K562 (cell line): ENCODE measurements around the gene ZSCAN2. TPM values are rescaled to one million over a fixed set of nuclear protein-coding genes. Genes with fewer than 3 reads are reported as not detected.

Source experiments
- ARID4B ChIP-seq: sonication (generic); formaldehyde crosslinking; IDR thresholded peaks from 2 replicates; pipeline ENCODE4 v1.8.0; 2022; ENCODE audit warnings: mild to moderate bottlenecking, missing genetic modification reagents
- CBFA2T3 ChIP-seq: fragments of 450-650 bp; IDR thresholded peaks from 2 replicates; pipeline ENCODE4 v1.6.1; 2017
- CREM ChIP-seq: IDR thresholded peaks from 2 replicates; pipeline ENCODE4 v1.6.1; 2014; ENCODE audit warnings: antibody characterized with exemption, low read depth
- CXXC5 ChIP-seq: fragments of 250-450 bp; sonication (Bioruptor Pico); IDR thresholded peaks from 2 replicates; pipeline ENCODE4 v1.8.0; 2022; ENCODE audit warnings: inconsistent platforms, mild to moderate bottlenecking, moderate library complexity
- EP400 ChIP-seq: fragments of 450-650 bp; IDR thresholded peaks from 2 replicates; pipeline ENCODE4 v1.6.1; 2017; ENCODE audit warnings: antibody characterized with exemption, mild to moderate bottlenecking, moderate library complexity
- FOSL1 ChIP-seq: fragments of 200-800 bp; sonication (Bioruptor generic); conservative IDR thresholded peaks from 2 replicates; pipeline ENCODE4 v1.6.1; 2016; ENCODE audit warnings: missing genetic modification characterization, missing compliant biosample characterization
- FOXA3 ChIP-seq, 2 experiments: fragments of 450-650 bp in 1 of 2; sonication (generic) in 1 of 2; formaldehyde crosslinking; IDR thresholded peaks in 1 of 2; conservative IDR thresholded peaks in 1 of 2; 2 replicates each; pipeline versions ENCODE4 v1.4.0 to v1.8.0; 2020 to 2022; ENCODE audit warnings: mild to moderate bottlenecking in 2 of 2, missing genetic modification reagents in 1 of 2
- FOXP1 ChIP-seq: sonication (generic); formaldehyde crosslinking; IDR thresholded peaks from 2 replicates; pipeline ENCODE4 v1.8.0; 2022; ENCODE audit warnings: mild to moderate bottlenecking, missing genetic modification reagents
- HDAC1 ChIP-seq, 2 experiments: fragments of 450-650 bp; IDR thresholded peaks; 2 replicates each; pipeline ENCODE4 v1.6.1; 2016 to 2017; ENCODE audit warnings: inconsistent platforms in 1 of 2, mild to moderate bottlenecking in 1 of 2, moderate library complexity in 1 of 2
- KLF1 ChIP-seq: fragments of 450-650 bp; IDR thresholded peaks from 2 replicates; pipeline ENCODE4 v1.6.1; 2016; ENCODE audit warnings: missing genetic modification characterization, missing compliant biosample characterization
- KLF13 ChIP-seq: fragments of 450-650 bp; IDR thresholded peaks from 2 replicates; pipeline ENCODE4 v1.6.1; 2016; ENCODE audit warnings: missing genetic modification characterization, low read depth, mild to moderate bottlenecking, missing compliant biosample characterization, moderate library complexity, borderline replicate concordance
- MAX ChIP-seq: sonication (generic); formaldehyde crosslinking; IDR thresholded peaks from 2 replicates; pipeline ENCODE4 v1.9.0; 2022; ENCODE audit warnings: mild to moderate bottlenecking, missing genetic modification reagents
- PTTG1 ChIP-seq: fragments of 450-650 bp; IDR thresholded peaks from 2 replicates; pipeline ENCODE4 v1.6.1; 2016; ENCODE audit warnings: low read depth, mild to moderate bottlenecking, missing genetic modification characterization, missing compliant biosample characterization
- SAP30 ChIP-seq: fragments of 200-600 bp; sonication (generic); IDR thresholded peaks from 2 replicates; pipeline ENCODE4 v1.6.1; 2012; ENCODE audit warnings: borderline replicate concordance, low read depth, mild to moderate bottlenecking, moderate library complexity, low read length, control low read depth, inconsistent platforms; ENCODE audit not compliant: insufficient read depth, poor library complexity, severe bottlenecking
- SOX6 ChIP-seq: fragments of 450-650 bp; IDR thresholded peaks from 2 replicates; pipeline ENCODE4 v1.6.1; 2014; ENCODE audit warnings: mild to moderate bottlenecking
- SREBF1 ChIP-seq: fragments of 150-350 bp; IDR thresholded peaks from 2 replicates; pipeline ENCODE4 v1.6.1; 2014; ENCODE audit warnings: antibody characterized with exemption, low read depth, low read length, borderline replicate concordance
- USF1 ChIP-seq: sonication (generic); formaldehyde crosslinking; IDR thresholded peaks from 2 replicates; pipeline ENCODE4 v1.9.0; 2022; ENCODE audit warnings: mild to moderate bottlenecking, missing genetic modification reagents
- XRCC4 ChIP-seq: IDR thresholded peaks from one replicate; pipeline ENCODE4 v1.6.1; 2011; ENCODE audit not compliant: insufficient read depth, insufficient read length; ENCODE audit errors: extremely low read depth
- ZNF23 ChIP-seq: fragments of 250-450 bp; sonication (Bioruptor Pico); IDR thresholded peaks from 2 replicates; pipeline ENCODE4 v1.4.0; 2020; ENCODE audit warnings: mild to moderate bottlenecking
- ZNF511 ChIP-seq: sonication (generic); formaldehyde crosslinking; IDR thresholded peaks from 2 replicates; pipeline ENCODE4 v1.8.0; 2022; ENCODE audit warnings: mild to moderate bottlenecking, missing genetic modification reagents
- ZNF644 ChIP-seq: fragments of 200-800 bp; sonication (Bioruptor generic); IDR thresholded peaks from 2 replicates; pipeline ENCODE4 v1.6.1; 2016; ENCODE audit warnings: low read depth, missing genetic modification characterization, missing compliant biosample characterization
- polyA plus RNA-seq, 8 experiments: library from polyadenylated mRNA; depleted of rRNA in 4 of 8; stranded (reverse) in 5 of 8; unstranded in 3 of 8; fragments of >200 nt; fragmentation: Nextera tagmentation in 2 of 8; fragmentation: Illumina TruSeq in 1 of 8; extraction: Ambion mirVana in 2 of 8; extraction: Trizol in 1 of 8; gene quantifications; 2 replicates each; pipeline versions ENCODE4 v1.2.1 to v1.2.3, GENCODE V29; 2011 to 2014; ENCODE audit warnings: inconsistent platforms in 1 of 8, missing spikeins in 1 of 8
- total RNA-seq, 7 experiments: library from RNA; depleted of rRNA in 6 of 7; stranded (reverse); fragments of >200 nt in 6 of 7; fragmentation: Illumina TruSeq in 2 of 7; extraction: Trizol in 2 of 7; gene quantifications; 2 replicates each; pipeline versions ENCODE4 v1.2.1 to v1.2.3, GENCODE V29; 2011 to 2021; ENCODE audit warnings: low replicate concordance in 1 of 7
- TF ChIP-seq, protein P1 (sequence below): sonication (generic); formaldehyde crosslinking; IDR thresholded peaks from 2 replicates; pipeline ENCODE4 v1.5.0; 2020; ENCODE audit warnings: missing genetic modification reagents

ZSCAN2 gene
- total and polyA plus RNA-seq, 9 of the 15 experiments (the other 6 are each of a cell fraction or from before 2014, with no cell fraction given) = 1.7 to 14.2 (median 6.6) TPM

GRCh38 chr15:84600331-84600686, 500 bp upstream of the ZSCAN2 start (continued):
- TF ChIP-seq ZNF644 (tag) = peak; percentile 41; the same call in 1 of the 2 replicates
- peak; percentile 38 for TF ChIP-seq CXXC5 (CRISPR knock-in tag)
- no peak for TF ChIP-seq SREBF1
- TF ChIP-seq EP400 = peak; percentile 66
- TF ChIP-seq FOSL1 (tag) = no peak
- peak; percentile 33; the same call in 1 of the 2 replicates for TF ChIP-seq CREM
- peak; percentile 5; the same call in 1 of the 2 replicates for TF ChIP-seq SOX6
- TF ChIP-seq PTTG1 (tag) = no peak
- TF ChIP-seq SAP30 = peak; percentile 98
- peak; percentile 94 for TF ChIP-seq MAX (CRISPR knock-in tag)
- TF ChIP-seq ZNF511 = no peak
- TF ChIP-seq KLF1 (tag) = 0 out of 2 replicates have a peak, but pooled peaks have one; percentile 27
- peak; percentile 86 for TF ChIP-seq KLF13 (tag)
- 0 out of 2 replicates have a peak, but pooled peaks have one; percentile 49 for TF ChIP-seq FOXP1 (CRISPR knock-in tag)
- TF ChIP-seq HDAC1 (IDR thresholded peaks at IDR 0.05) = peak in 1 of 2 experiments; percentile 98; a peak in 2 of 4 replicates
- TF ChIP-seq XRCC4 = no peak
- TF ChIP-seq USF1 (CRISPR knock-in tag) = no peak; the same call in 1 of the 2 replicates
- peak; percentile 91 for TF ChIP-seq ARID4B (CRISPR knock-in tag)
- TF ChIP-seq ZNF23 (CRISPR knock-in tag) = no peak
- TF ChIP-seq CBFA2T3 = no peak
- TF ChIP-seq, protein P1, sequence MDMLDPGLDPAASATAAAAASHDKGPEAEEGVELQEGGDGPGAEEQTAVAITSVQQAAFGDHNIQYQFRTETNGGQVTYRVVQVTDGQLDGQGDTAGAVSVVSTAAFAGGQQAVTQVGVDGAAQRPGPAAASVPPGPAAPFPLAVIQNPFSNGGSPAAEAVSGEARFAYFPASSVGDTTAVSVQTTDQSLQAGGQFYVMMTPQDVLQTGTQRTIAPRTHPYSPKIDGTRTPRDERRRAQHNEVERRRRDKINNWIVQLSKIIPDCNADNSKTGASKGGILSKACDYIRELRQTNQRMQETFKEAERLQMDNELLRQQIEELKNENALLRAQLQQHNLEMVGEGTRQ (CRISPR knock-in tag) = 0 out of 2 replicates have a peak, but pooled peaks have one; percentile 9
- TF ChIP-seq FOXA3 (CRISPR knock-in tag; conservative IDR thresholded peaks at IDR 0.05 in 1 of 2, IDR thresholded peaks at IDR 0.05 in 1 of 2) = 0 out of 4 replicates have a peak, but pooled peaks of 1 of the 2 experiments have one; percentile 37
